Adipocyte (in vitro differentiated cells): ENCODE data around the gene GPATCH2L.

Source experiments
- DNase-seq: peaks from one replicate; pipeline ENCODE4 v3.0.0-alpha.2; 2015; ENCODE audit warnings: low read depth
- H3K27me3 ChIP-seq: replicated peaks from 2 replicates; pipeline ENCODE4 v1.7.0; 2013; ENCODE audit warnings: mild to moderate bottlenecking, low read length, moderate library complexity; ENCODE audit not compliant: control insufficient read depth, insufficient read depth
- H3K36me3 ChIP-seq: 2 replicates; pipeline ENCODE4 v1.7.0; 2013; ENCODE audit warnings: low read length, mild to moderate bottlenecking, moderate library complexity; ENCODE audit not compliant: control insufficient read depth, insufficient read depth, severe bottlenecking
- H3K4me1 ChIP-seq: 2 replicates; pipeline ENCODE4 v1.7.0; 2013; ENCODE audit warnings: mild to moderate bottlenecking, low read length, moderate library complexity; ENCODE audit not compliant: control insufficient read depth, insufficient read depth
- H3K4me3 ChIP-seq: 2 replicates; pipeline ENCODE4 v1.7.0; 2013; ENCODE audit warnings: mild to moderate bottlenecking, low read length, moderate library complexity
- H3K9ac ChIP-seq: 2 replicates; pipeline ENCODE4 v1.7.0; 2013; ENCODE audit warnings: mild to moderate bottlenecking, low read length, moderate library complexity
- H3K9me3 ChIP-seq: 2 replicates; pipeline ENCODE4 v1.7.0; 2013; ENCODE audit warnings: mild to moderate bottlenecking, low read length, moderate library complexity; ENCODE audit not compliant: control insufficient read depth

Gene GPATCH2L

DNA sequence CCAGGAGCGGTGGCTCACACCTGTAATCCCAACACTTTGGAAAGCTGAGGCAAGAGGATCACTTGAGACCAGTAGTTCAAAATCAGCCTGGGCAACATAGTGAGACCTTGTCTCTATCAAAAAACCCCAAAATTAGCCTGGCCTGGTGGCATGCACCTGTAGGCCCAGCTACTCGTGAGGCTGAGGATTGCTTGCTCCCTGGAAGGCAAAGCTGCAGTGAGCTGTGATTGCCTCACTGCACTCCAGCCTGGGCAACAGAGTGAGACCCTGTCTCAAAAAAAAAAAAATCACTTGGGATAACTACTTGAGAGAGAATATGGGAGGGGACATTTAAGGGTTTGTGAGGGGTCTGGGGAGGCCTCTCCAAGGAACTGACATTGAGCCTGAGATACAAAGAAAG, 109.0 kb downstream of the GPATCH2L start:
- Histone ChIP-seq H3K4me3 (no peak overlapping the region), H3K36me3 (no peaks in the 10 kb centered on the region), H3K9ac (no peak overlapping the region), H3K9me3 (no peaks in the 10 kb centered on the region), H3K27me3 (no peaks in the 10 kb centered on the region), H3K4me1 (peaks cover 24% of the 10 kb centered on the region)
- DNase-seq = no peak

DNA sequence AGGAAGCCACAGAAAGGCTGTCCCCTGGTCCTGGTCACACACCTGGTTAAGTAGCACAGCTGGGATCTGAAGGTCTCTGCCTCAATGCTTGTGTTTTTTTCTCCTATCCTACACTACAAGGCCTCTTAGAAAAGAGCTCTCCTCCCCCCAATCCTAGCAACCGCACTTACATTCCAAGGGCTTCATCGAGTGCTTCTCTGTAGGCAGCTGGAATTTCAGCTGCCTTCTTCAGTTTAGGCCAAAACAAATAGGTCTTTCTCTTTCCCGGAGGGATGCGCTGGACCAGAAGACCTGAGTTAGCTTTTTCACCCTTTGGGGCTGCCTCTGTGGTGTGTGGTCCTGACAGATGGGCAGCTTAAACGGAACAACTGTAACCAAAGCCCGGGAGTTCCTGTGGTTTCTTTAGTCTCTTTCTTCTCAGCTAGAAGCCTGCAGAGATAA, 109.7 kb downstream of the GPATCH2L start:
- Histone ChIP-seq H3K9me3 (no peaks in the 10 kb centered on the region), H3K27me3 (no peaks in the 10 kb centered on the region), H3K4me3 (no peak overlapping the region), H3K36me3 (no peaks in the 10 kb centered on the region), H3K4me1 (peaks cover 24% of the 10 kb centered on the region), H3K9ac (no peak overlapping the region)
- DNase-seq = peak; percentile 4

- peaks cover 18% of the 10 kb centered on the region for H3K4me1 ChIP-seq
- DNase-seq = no peak
Measured at GRCh38 chr14:76262641-76263040, 110.9 kb downstream of the GPATCH2L start.

More at GRCh38 chr14:76262641-76263040, 110.9 kb downstream of the GPATCH2L start:
- Histone ChIP-seq H3K27me3 (no peaks in the 10 kb centered on the region), H3K36me3 (no peaks in the 10 kb centered on the region), H3K4me3 (no peak overlapping the region), H3K9ac (no peak overlapping the region), H3K9me3 (no peaks in the 10 kb centered on the region)
